GM12892 (cell line): Measurements from ENCODE around the gene ZNF787.

ENCODE experiments used
- POLR2A ChIP-seq: IDR thresholded peaks from 2 replicates; pipeline ENCODE4 v1.6.1; 2011; ENCODE audit warnings: low read depth, low read length, control low read depth
- POLR2AphosphoS5 ChIP-seq: IDR thresholded peaks from 2 replicates; pipeline ENCODE4 v1.6.1; 2011; ENCODE audit warnings: low read depth, low read length, control low read depth

- TF ChIP-seq POLR2AphosphoS5, result no peak
- no peak for TF ChIP-seq POLR2A
These were observed 41.2 kb upstream of the ZNF787 start for GRCh38 chr19:56162258-56162657.
